OCI-LY7 (cell line): ENCODE data around the gene ST6GALNAC2. TPM values are rescaled to one million over a fixed set of nuclear protein-coding genes. Genes with fewer than 3 reads are reported as not detected.

Experiments
- BruUV-seq: library from RNA; stranded (reverse); fragments of 400-500 nt; replicated peaks from 2 replicates; lab custom pipeline; 2021; lab: Mats Ljungman, UMichigan
- CTCF ChIA-PET: fragments of 300-600 bp; sonication (Branson Sonifier 250); formaldehyde crosslinking; loops from one replicate; lab custom pipeline; 2022; ENCODE audit warnings: antibody characterized with exemption; ENCODE audit not compliant: unreplicated experiment; lab: Charles Lee
- POLR2A ChIA-PET: fragments of 300-600 bp; sonication (Branson Sonifier 250); formaldehyde crosslinking; loops from one replicate; lab custom pipeline; 2022; ENCODE audit warnings: antibody characterized with exemption; lab: Charles Lee
- DNase-seq: peaks from one replicate; pipeline ENCODE4 v3.0.0-alpha.2; 2015; ENCODE audit warnings: low spot score
- H2AFZ ChIP-seq: fragments of 200-600 bp; sonication (generic), shearing (Covaris generic); 2 replicates; pipeline ENCODE4 v1.6.1; 2014; ENCODE audit warnings: mild to moderate bottlenecking, antibody characterized with exemption, low read length, moderate library complexity
- H3K27ac ChIP-seq: fragments of 200-600 bp; sonication (generic); 2 replicates; pipeline ENCODE4 v1.5.1; 2014; ENCODE audit warnings: mixed run types, low read depth, mild to moderate bottlenecking, moderate library complexity, low read length, inconsistent platforms; ENCODE audit not compliant: poor library complexity, severe bottlenecking
- H3K36me3 ChIP-seq: fragments of 200-600 bp; sonication (generic); 2 replicates; pipeline ENCODE4 v1.6.1; 2014; ENCODE audit warnings: mild to moderate bottlenecking, antibody characterized with exemption, low read length, moderate library complexity, mixed read lengths; ENCODE audit not compliant: insufficient read depth
- H3K4me1 ChIP-seq: fragments of 200-600 bp; sonication (generic); 2 replicates; pipeline ENCODE4 v1.5.1; 2014; ENCODE audit warnings: mild to moderate bottlenecking, low read length; ENCODE audit not compliant: insufficient read depth, poor library complexity, severe bottlenecking
- H3K4me2 ChIP-seq: fragments of 200-600 bp; sonication (generic); 2 replicates; pipeline ENCODE4 v1.6.1; 2014; ENCODE audit warnings: mild to moderate bottlenecking, low read length
- H3K4me3 ChIP-seq: fragments of 200-600 bp; sonication (generic); 2 replicates; pipeline ENCODE4 v1.5.1; 2014; ENCODE audit warnings: mild to moderate bottlenecking, low read depth, low read length; ENCODE audit not compliant: poor library complexity, severe bottlenecking
- H3K79me2 ChIP-seq: fragments of 200-600 bp; sonication (generic); 2 replicates; pipeline ENCODE4 v1.6.1; 2016; ENCODE audit warnings: low read depth, mild to moderate bottlenecking, low read length, moderate library complexity, mixed read lengths; ENCODE audit not compliant: insufficient read depth
- H3K9me2 ChIP-seq: fragments of 200-600 bp; sonication (generic); 2 replicates; pipeline ENCODE4 v1.6.1; 2016; ENCODE audit warnings: mild to moderate bottlenecking, low read length, mixed read lengths; ENCODE audit not compliant: insufficient read depth
- H3K9me3 ChIP-seq: fragments of 200-600 bp; sonication (generic); 2 replicates; pipeline ENCODE4 v1.6.1; 2014; ENCODE audit warnings: mild to moderate bottlenecking, mixed run types, low read length, mixed read lengths
- H4K20me1 ChIP-seq: fragments of 200-600 bp; sonication (generic); 2 replicates; pipeline ENCODE4 v1.6.1; 2014; ENCODE audit warnings: mild to moderate bottlenecking, antibody characterized with exemption, low read length, moderate library complexity, mixed read lengths; ENCODE audit not compliant: insufficient read depth
- EZH2phosphoT487 ChIP-seq: fragments of 200-600 bp; sonication (generic); IDR thresholded peaks from 2 replicates; pipeline ENCODE4 v1.6.1; 2018; ENCODE audit warnings: low read depth, borderline replicate concordance, mild to moderate bottlenecking, mixed run types, antibody characterized with exemption, low read length, moderate library complexity, mixed read lengths
- intact Hi-C: fragments of 100-400 bp; cut with micrococcal nuclease; formaldehyde crosslinking; loops from one replicate; pipeline ENCODE4 v1.10.0; 2022; ENCODE audit not compliant: unreplicated experiment
- total RNA-seq, 2 experiments: library from RNA; depleted of rRNA in 1 of 2; stranded (reverse); fragments of >200 nt in 1 of 2; shearing (Covaris generic) in 1 of 2; gene quantifications; 2 replicates each; pipeline ENCODE4 v1.2.3, GENCODE V29; 2014 to 2022
- TF ChIP-seq, protein P1 (sequence below): fragments of 200-600 bp; sonication (generic); conservative IDR thresholded peaks from 2 replicates; pipeline ENCODE4 v1.5.1; 2014; ENCODE audit warnings: mild to moderate bottlenecking, antibody characterized with exemption, low read length, moderate library complexity, mixed read lengths

The ST6GALNAC2 gene
- total RNA-seq, 2 experiments from 2014 or later, result not detected

DNA sequence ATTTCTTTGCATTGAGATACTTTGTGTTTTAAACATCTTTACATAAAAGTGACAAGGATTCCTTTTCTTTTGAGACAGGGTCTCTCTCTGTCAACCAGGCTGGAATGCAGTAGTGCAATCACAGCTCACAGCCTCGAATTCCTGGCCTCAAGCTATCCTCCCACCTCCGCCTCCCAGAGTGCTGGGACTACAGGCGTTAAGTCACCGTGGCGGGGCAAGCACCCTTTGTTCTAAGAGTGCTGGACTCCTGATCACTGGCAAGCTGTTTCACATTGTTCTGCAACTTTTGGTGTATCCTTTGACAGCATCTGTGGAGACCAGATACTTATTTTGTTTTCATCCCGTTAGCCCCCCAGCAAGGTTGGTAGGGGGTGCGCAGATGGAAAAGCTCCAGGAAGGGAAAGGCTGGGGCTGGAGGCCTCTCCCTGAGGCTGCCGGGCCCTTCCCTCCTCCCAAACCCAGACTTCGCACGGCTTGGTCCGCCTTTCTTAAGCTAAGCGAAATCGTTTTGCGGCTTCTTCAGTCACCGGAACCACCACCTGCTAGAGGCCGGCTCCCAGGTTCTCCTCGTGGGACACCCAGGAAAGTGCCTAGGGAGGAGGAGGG lies 1.1 kb downstream of the ST6GALNAC2 start:
- ChIA-PET CTCF (no interaction called here), POLR2A (interaction anchor here (0.7 kb wide), 1 partner anchor 183 kb away, joined by 3 read pairs; no protein-coding TSS in a partner anchor)
- no peaks in the 10 kb centered on the region for H3K9me2 ChIP-seq
- H3K79me2 ChIP-seq, result no peaks in the 10 kb centered on the region
- H3K4me1 ChIP-seq, result no peaks in the 10 kb centered on the region
- no peak overlapping the region for H2AFZ ChIP-seq
- DNase-seq, result no peak
- no peak for TF ChIP-seq EZH2phosphoT487
- TF ChIP-seq, protein P1, sequence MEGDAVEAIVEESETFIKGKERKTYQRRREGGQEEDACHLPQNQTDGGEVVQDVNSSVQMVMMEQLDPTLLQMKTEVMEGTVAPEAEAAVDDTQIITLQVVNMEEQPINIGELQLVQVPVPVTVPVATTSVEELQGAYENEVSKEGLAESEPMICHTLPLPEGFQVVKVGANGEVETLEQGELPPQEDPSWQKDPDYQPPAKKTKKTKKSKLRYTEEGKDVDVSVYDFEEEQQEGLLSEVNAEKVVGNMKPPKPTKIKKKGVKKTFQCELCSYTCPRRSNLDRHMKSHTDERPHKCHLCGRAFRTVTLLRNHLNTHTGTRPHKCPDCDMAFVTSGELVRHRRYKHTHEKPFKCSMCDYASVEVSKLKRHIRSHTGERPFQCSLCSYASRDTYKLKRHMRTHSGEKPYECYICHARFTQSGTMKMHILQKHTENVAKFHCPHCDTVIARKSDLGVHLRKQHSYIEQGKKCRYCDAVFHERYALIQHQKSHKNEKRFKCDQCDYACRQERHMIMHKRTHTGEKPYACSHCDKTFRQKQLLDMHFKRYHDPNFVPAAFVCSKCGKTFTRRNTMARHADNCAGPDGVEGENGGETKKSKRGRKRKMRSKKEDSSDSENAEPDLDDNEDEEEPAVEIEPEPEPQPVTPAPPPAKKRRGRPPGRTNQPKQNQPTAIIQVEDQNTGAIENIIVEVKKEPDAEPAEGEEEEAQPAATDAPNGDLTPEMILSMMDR, result no peak
- intact Hi-C loops, result no loop called here
- no peaks in the 10 kb centered on the region for H3K9me3 ChIP-seq
- BruUV-seq, result no TSS peak
- no peak overlapping the region for H3K4me3 ChIP-seq
- H3K27ac ChIP-seq, result no peak overlapping the region
- no peaks in the 10 kb centered on the region for H4K20me1 ChIP-seq
- no peaks in the 10 kb centered on the region for H3K36me3 ChIP-seq
- H3K4me2 ChIP-seq, result no peak overlapping the region

DNA sequence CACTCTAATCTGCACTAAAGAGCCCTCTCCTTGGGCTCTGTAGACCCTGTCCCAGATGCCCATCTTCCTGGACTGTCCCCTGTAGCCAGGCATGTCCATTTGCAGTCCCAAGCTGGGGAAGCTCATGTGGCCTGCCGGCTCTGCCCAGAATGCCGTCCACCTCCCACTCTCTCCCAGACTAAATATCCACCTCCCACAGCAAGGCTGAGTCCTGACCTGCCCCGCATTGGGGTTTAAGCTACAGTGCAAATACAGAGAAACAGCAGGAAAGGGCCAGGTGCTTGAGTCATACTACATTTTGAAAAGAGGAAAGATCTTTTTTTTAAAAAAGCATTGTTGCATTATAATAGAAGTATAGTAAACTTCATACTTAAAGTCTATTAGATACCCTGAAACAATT lies 3.0 kb downstream of the ST6GALNAC2 start:
- no peak for DNase-seq
- Histone ChIP-seq H3K9me3 (no peaks in the 10 kb centered on the region), H4K20me1 (no peaks in the 10 kb centered on the region), H2AFZ (no peak overlapping the region), H3K4me2 (no peak overlapping the region), H3K4me3 (no peak overlapping the region), H3K27ac (no peak overlapping the region), H3K36me3 (no peaks in the 10 kb centered on the region), H3K4me1 (no peaks in the 10 kb centered on the region), H3K79me2 (no peaks in the 10 kb centered on the region), H3K9me2 (no peaks in the 10 kb centered on the region)
- POLR2A ChIA-PET, result interaction anchor here (0.6 to 0.7 kb wide), 3 partner anchors 239 to 372 kb away, joined by 3 to 4 read pairs (median 3); no protein-coding TSS in a partner anchor
- CTCF ChIA-PET, result no interaction called here
- intact Hi-C loops, result no loop called here
- BruUV-seq, result no TSS peak
- TF ChIP-seq EZH2phosphoT487, result no peak
- TF ChIP-seq, protein P1, result no peak

DNA sequence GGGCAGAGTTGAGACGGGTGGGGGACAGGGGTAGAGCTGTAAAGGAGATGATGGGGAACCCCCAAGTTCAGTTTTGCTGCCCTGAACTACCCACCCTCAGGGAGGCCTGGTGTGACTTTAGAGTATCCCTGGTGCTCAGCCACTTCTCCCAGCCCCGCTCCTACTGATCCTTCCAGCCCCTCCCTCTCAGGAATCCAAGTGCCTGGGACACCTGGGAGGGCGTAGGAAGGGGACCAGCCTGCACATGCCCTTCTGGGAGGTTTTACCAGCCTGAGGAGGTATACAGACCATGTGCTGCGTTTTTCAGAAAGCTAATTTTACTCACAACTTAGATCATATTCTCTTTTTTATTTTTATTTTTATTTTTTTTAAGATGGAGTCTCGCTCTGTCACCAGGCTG lies 4.1 kb downstream of the ST6GALNAC2 start:
- Histone ChIP-seq H3K4me2 (no peak overlapping the region), H3K36me3 (no peaks in the 10 kb centered on the region), H3K4me1 (no peaks in the 10 kb centered on the region), H3K27ac (no peak overlapping the region), H3K9me3 (no peaks in the 10 kb centered on the region), H3K9me2 (no peaks in the 10 kb centered on the region), H3K4me3 (no peak overlapping the region), H2AFZ (no peak overlapping the region), H3K79me2 (no peaks in the 10 kb centered on the region), H4K20me1 (no peaks in the 10 kb centered on the region)
- no TSS peak for BruUV-seq
- DNase-seq, result no peak
- ChIA-PET POLR2A (interaction anchor here (0.7 kb wide), 2 partner anchors 9 to 13 kb away, joined by 3 to 6 read pairs; no protein-coding TSS in a partner anchor), CTCF (no interaction called here)
- intact Hi-C loops, result no loop called here
- TF ChIP-seq, protein P1, result no peak
- no peak for TF ChIP-seq EZH2phosphoT487
